ENCODE measurements around the gene EFNA2. TPM values are rescaled to one million over a fixed set of nuclear protein-coding genes. Genes with fewer than 3 reads are reported as not detected.
"Not testable (repeated sequence)": the region's sequence is repeated elsewhere in the genome, so short reads cannot be mapped to it uniquely, and the experiment has no call there.

EFNA2 gene
- total RNA-seq, 2 experiments from 2014 or later = not detected

- ATAC-seq (ENCODE audit: poor library complexity) = peak; percentile 34
- Histone ChIP-seq H3K4me3 (ENCODE audit: low read length) (peak overlapping the region; percentile 16), H3K36me3 (ENCODE audit: insufficient read depth, low read length) (no peaks in the 10 kb centered on the region), H3K27me3 (ENCODE audit: control insufficient read depth in 1 of 2, insufficient read depth in 2 of 2, low read length in 2 of 2) (peaks cover 24 to 28% of the 10 kb centered on the region in 2 experiments), H3K4me1 (ENCODE audit: insufficient read depth, low read length) (peaks cover 11% of the 10 kb centered on the region), H3K27ac (ENCODE audit: low read depth in 1 of 2, low read length in 2 of 2) (no peak overlapping the region), H3K9me3 (ENCODE audit: control insufficient read depth in 1 of 2, insufficient read depth in 1 of 2, low read length in 2 of 2) (peaks cover 0 to 23% of the 10 kb centered on the region in 2 experiments)
- H3K4me3 Mint-ChIP-seq = no peak overlapping the region
- POLR2A ChIA-PET = no interaction called here
- CTCF ChIA-PET = no interaction called here
- no peak for TF ChIP-seq CTCF (IDR thresholded peaks at IDR 0.05)
- peak in 7 of 14 experiments; percentile 4 to 49 (median 31) for DNase-seq
- intact Hi-C loops (cut with DNase I, micrococcal nuclease) = no loop called here
- H3K27ac Mint-ChIP-seq = no peak overlapping the region
- peaks cover 30% of the 10 kb centered on the region for H3K27me3 Mint-ChIP-seq
- H3K36me3 Mint-ChIP-seq (ENCODE audit: low read depth) = no peaks in the 10 kb centered on the region
- no peaks in the 10 kb centered on the region for H3K4me1 Mint-ChIP-seq (ENCODE audit: low read depth)
- H3K9me3 Mint-ChIP-seq = no peaks in the 10 kb centered on the region
Measured at GRCh38 chr19:1324806-1325567, 39.3 kb downstream of the EFNA2 start.

- Mint-ChIP-seq H3K27ac (no peak overlapping the region), H3K27me3 (peaks cover 29% of the 10 kb centered on the region), H3K36me3 (ENCODE audit: low read depth) (no peaks in the 10 kb centered on the region), H3K9me3 (no peaks in the 10 kb centered on the region), H3K4me3 (no peak overlapping the region), H3K4me1 (ENCODE audit: low read depth) (no peaks in the 10 kb centered on the region)
- Histone ChIP-seq H3K36me3 (ENCODE audit: insufficient read depth, low read length) (no peaks in the 10 kb centered on the region), H3K9me3 (ENCODE audit: control insufficient read depth in 1 of 2, insufficient read depth in 1 of 2, low read length in 2 of 2) (peaks cover 0 to 23% of the 10 kb centered on the region in 2 experiments), H3K27ac (ENCODE audit: low read depth in 1 of 2, low read length in 2 of 2) (no peak overlapping the region), H3K4me3 (ENCODE audit: low read length) (no peak overlapping the region), H3K27me3 (ENCODE audit: control insufficient read depth in 1 of 2, insufficient read depth in 2 of 2, low read length in 2 of 2) (peaks cover 24 to 28% of the 10 kb centered on the region in 2 experiments), H3K4me1 (ENCODE audit: insufficient read depth, low read length) (peaks cover 11% of the 10 kb centered on the region)
- no peak for TF ChIP-seq CTCF (IDR thresholded peaks at IDR 0.05)
- ChIA-PET POLR2A (no interaction called here), CTCF (no interaction called here)
- DNase-seq (no peak), ATAC-seq (ENCODE audit: poor library complexity) (no peak)
- intact Hi-C loops (cut with DNase I, micrococcal nuclease) = no loop called here
Measured at GRCh38 chr19:1325568-1326294, 40.1 kb downstream of the EFNA2 start.

- TF ChIP-seq CTCF (IDR thresholded peaks at IDR 0.05) = no peak
- no peak overlapping the region for H3K27ac ChIP-seq (ENCODE audit: low read depth in 1 of 2, low read length in 2 of 2)
- peaks cover 25% of the 10 kb centered on the region for H3K27me3 Mint-ChIP-seq
- H3K4me3 ChIP-seq (ENCODE audit: low read length) = no peak overlapping the region
- peaks cover 0 to 23% of the 10 kb centered on the region in 2 experiments for H3K9me3 ChIP-seq (ENCODE audit: control insufficient read depth in 1 of 2, insufficient read depth in 1 of 2, low read length in 2 of 2)
- H3K4me3 Mint-ChIP-seq = no peak overlapping the region
- ChIA-PET POLR2A (interaction anchor here (0.6 kb wide), 1 partner anchor 25 kb away, joined by 3 read pairs; no protein-coding TSS in a partner anchor), CTCF (interaction anchor here (0.7 to 1.3 kb wide), 2 partner anchors 11 to 12 kb away, joined by 3 read pairs; no protein-coding TSS in a partner anchor)
- H3K27me3 ChIP-seq (ENCODE audit: control insufficient read depth in 1 of 2, insufficient read depth in 2 of 2, low read length in 2 of 2) = peaks cover 22 to 24% of the 10 kb centered on the region in 2 experiments
- ATAC-seq (ENCODE audit: poor library complexity) (no peak), DNase-seq (no peak)
- no peaks in the 10 kb centered on the region for H3K36me3 ChIP-seq (ENCODE audit: insufficient read depth, low read length)
- no peaks in the 10 kb centered on the region for H3K4me1 Mint-ChIP-seq (ENCODE audit: low read depth)
- no peaks in the 10 kb centered on the region for H3K9me3 Mint-ChIP-seq
- H3K27ac Mint-ChIP-seq = no peak overlapping the region
- H3K36me3 Mint-ChIP-seq (ENCODE audit: low read depth) = no peaks in the 10 kb centered on the region
- peaks cover 11% of the 10 kb centered on the region for H3K4me1 ChIP-seq (ENCODE audit: insufficient read depth, low read length)
- intact Hi-C loops (cut with DNase I, micrococcal nuclease) = no loop called here
Measured at GRCh38 chr19:1327125-1327524, 41.5 kb downstream of the EFNA2 start.

GRCh38 chr19:1332208-1332607 lies 46.5 kb downstream of the EFNA2 start:
- DNase-seq; intact Hi-C loops (cut with DNase I, micrococcal nuclease); H3K4me1 Mint-ChIP-seq (ENCODE audit: low read depth); POLR2A ChIA-PET; H3K27ac ChIP-seq (ENCODE audit: low read depth in 1 of 2, low read length in 2 of 2); H3K27me3 Mint-ChIP-seq; H3K27ac Mint-ChIP-seq; CTCF ChIA-PET; H3K9me3 ChIP-seq (ENCODE audit: control insufficient read depth in 1 of 2, insufficient read depth in 1 of 2, low read length in 2 of 2); ATAC-seq (ENCODE audit: poor library complexity); H3K27me3 ChIP-seq (ENCODE audit: control insufficient read depth in 1 of 2, insufficient read depth in 2 of 2, low read length in 2 of 2); H3K4me1 ChIP-seq (ENCODE audit: insufficient read depth, low read length); H3K9me3 Mint-ChIP-seq; H3K36me3 Mint-ChIP-seq (ENCODE audit: low read depth); H3K36me3 ChIP-seq (ENCODE audit: insufficient read depth, low read length); H3K4me3 Mint-ChIP-seq; H3K4me3 ChIP-seq (ENCODE audit: low read length): not testable (repeated sequence)
